Large intestine (tissue), 12 donors: Measurements from ENCODE around the gene GUCY1A1. TPM values are rescaled to one million over a fixed set of nuclear protein-coding genes. Genes with fewer than 3 reads are reported as not detected.

Source experiments
- DNase-seq, 2 donors: peaks; one replicate each; pipeline versions ENCODE4 v3.0.0 to v3.0.0-alpha.2; 2013
- H3K27ac ChIP-seq: one replicate; pipeline ENCODE4 v1.5.1; 2013; ENCODE audit warnings: low read length
- H3K27me3 ChIP-seq: 2 replicates; pipeline ENCODE4 v1.6.1; 2013; ENCODE audit warnings: low read length; ENCODE audit not compliant: control insufficient read depth, insufficient read depth
- H3K36me3 ChIP-seq: 2 replicates; pipeline ENCODE4 v1.6.1; 2013; ENCODE audit warnings: low read length; ENCODE audit not compliant: control insufficient read depth, insufficient read depth
- H3K4me1 ChIP-seq: one replicate; pipeline ENCODE4 v1.6.1; 2013; ENCODE audit warnings: low read length; ENCODE audit not compliant: control insufficient read depth, insufficient read depth
- H3K4me3 ChIP-seq: one replicate; pipeline ENCODE4 v1.5.1; 2013; ENCODE audit warnings: low read length
- H3K9me3 ChIP-seq: one replicate; pipeline ENCODE4 v1.6.1; 2013; ENCODE audit warnings: mild to moderate bottlenecking, low read depth, low read length, moderate library complexity; ENCODE audit not compliant: control insufficient read depth
- WGBS: methylation state at CpG from one replicate; pipeline ENCODE4 v1.1.5; 2013; ENCODE audit warnings: low lambda C conversion rate; ENCODE audit not compliant: insufficient coverage; 5-methylcytosine and 5-hydroxymethylcytosine counted together
- long read RNA-seq, 11 donors: transcript quantifications; one replicate each; lab custom pipeline, GENCODE V29; 2026
- polyA plus RNA-seq: library from polyadenylated mRNA; unstranded; fragments of 120-200 nt; gene quantifications from one replicate; pipeline ENCODE4 v1.2.1, GENCODE V29; 2013

Gene GUCY1A1
- 25.3 TPM for polyA plus RNA-seq
- long read RNA-seq, donor 1, partial matches to known transcripts, result 0 of 3 reads
- long read RNA-seq, donor 1, other reads (novel, unspliced or antisense), result 0 of 3 reads
- long read RNA-seq, donor 2, partial matches to known transcripts, result 10 of 13 reads
- long read RNA-seq, donor 2, other reads (novel, unspliced or antisense), result 0 of 13 reads
- long read RNA-seq, donor 3, partial matches to known transcripts, result 0 of 3 reads
- long read RNA-seq, donor 3, other reads (novel, unspliced or antisense), result 0 of 3 reads
- long read RNA-seq, donor 4, result 0 reads
- long read RNA-seq, donor 5, partial matches to known transcripts, result 5 of 9 reads
- long read RNA-seq, donor 5, other reads (novel, unspliced or antisense), result 0 of 9 reads
- long read RNA-seq, donor 6, partial matches to known transcripts, result 14 of 20 reads
- long read RNA-seq, donor 6, other reads (novel, unspliced or antisense), result 0 of 20 reads
- long read RNA-seq, donor 7, full-length matches to known transcripts, result 3 of 17 reads
- long read RNA-seq, donor 7, partial matches to known transcripts, result 14 of 17 reads
- long read RNA-seq, donor 7, other reads (novel, unspliced or antisense), result 0 of 17 reads
- long read RNA-seq, donor 8, partial matches to known transcripts, result 0 of 2 reads
- long read RNA-seq, donor 8, other reads (novel, unspliced or antisense), result 0 of 2 reads
- long read RNA-seq, donor 9, partial matches to known transcripts, result 6 of 10 reads
- long read RNA-seq, donor 9, other reads (novel, unspliced or antisense), result 0 of 10 reads
- long read RNA-seq, donor 10, partial matches to known transcripts, result 13 of 17 reads
- long read RNA-seq, donor 10, other reads (novel, unspliced or antisense), result 0 of 17 reads
- long read RNA-seq, donor 11, full-length matches to known transcripts, result 5 of 15 reads
- long read RNA-seq, donor 11, partial matches to known transcripts, result 10 of 15 reads
- long read RNA-seq, donor 11, other reads (novel, unspliced or antisense), result 0 of 15 reads

GRCh38 chr4:155666344-155667221, at the start of gene GUCY1A1:
TSS of gene GUCY1A1 (plus strand) at chr4:155666848. CDS start at chr4:155696868, 30,020 bp downstream.
- WGBS, result 83% methylated on average over 1 of the region's 25 CpGs
- no peaks in the 10 kb centered on the region for H3K9me3 ChIP-seq
- peaks cover 2% of the 10 kb centered on the region for H3K4me1 ChIP-seq
- H3K36me3 ChIP-seq, result no peaks in the 10 kb centered on the region
- peak within 1 kb of the TSS; percentile 70 for H3K27ac ChIP-seq
- peak within 1 kb of the TSS; percentile 63 for H3K4me3 ChIP-seq
- peak in 1 of 2 donors; percentile 9 for DNase-seq
- H3K27me3 ChIP-seq, result peaks cover 35% of the 10 kb centered on the region

- H3K36me3 ChIP-seq, result no peaks in the 10 kb centered on the region
Observed at GRCh38 chr4:155617296-155617695, 49.4 kb upstream of the GUCY1A1 start.

GRCh38 chr4:155618183-155618838, 48.3 kb upstream of the GUCY1A1 start:
- Histone ChIP-seq H3K4me1 (no peaks in the 10 kb centered on the region), H3K9me3 (no peaks in the 10 kb centered on the region), H3K27ac (no peak overlapping the region), H3K36me3 (no peaks in the 10 kb centered on the region), H3K4me3 (no peak overlapping the region), H3K27me3 (no peaks in the 10 kb centered on the region)
- 93% methylated on average over 3 of the region's 8 CpGs for WGBS
- no peak for DNase-seq

More at GRCh38 chr4:155617296-155617695, 49.4 kb upstream of the GUCY1A1 start:
- Histone ChIP-seq H3K27ac (no peak overlapping the region), H3K9me3 (no peaks in the 10 kb centered on the region), H3K4me1 (no peaks in the 10 kb centered on the region), H3K27me3 (no peaks in the 10 kb centered on the region), H3K4me3 (no peak overlapping the region)
- WGBS, result 60% methylated on average over 1 of the region's 3 CpGs
- DNase-seq, result no peak

GRCh38 chr4:155620637-155621036, 46.0 kb upstream of the GUCY1A1 start:
- no peaks in the 10 kb centered on the region for H3K36me3 ChIP-seq
- no peaks in the 10 kb centered on the region for H3K9me3 ChIP-seq
- H3K27ac ChIP-seq, result no peak overlapping the region
- no peaks in the 10 kb centered on the region for H3K27me3 ChIP-seq
- H3K4me1 ChIP-seq, result no peaks in the 10 kb centered on the region
- no peak overlapping the region for H3K4me3 ChIP-seq
- no peak for DNase-seq

- H3K27ac ChIP-seq, result no peak overlapping the region
- DNase-seq, result no peak
- no peaks in the 10 kb centered on the region for H3K9me3 ChIP-seq
- no peaks in the 10 kb centered on the region for H3K4me1 ChIP-seq
- H3K27me3 ChIP-seq, result no peaks in the 10 kb centered on the region
- H3K36me3 ChIP-seq, result no peaks in the 10 kb centered on the region
- H3K4me3 ChIP-seq, result no peak overlapping the region
Observed at GRCh38 chr4:155624478-155624877, 42.2 kb upstream of the GUCY1A1 start.

GRCh38 chr4:155626561-155626960, 40.1 kb upstream of the GUCY1A1 start:
- Histone ChIP-seq H3K27ac (no peak overlapping the region), H3K4me1 (no peaks in the 10 kb centered on the region)
- 88% methylated on average over 1 of the region's 3 CpGs for WGBS

GRCh38 chr4:155629183-155629825, 37.3 kb upstream of the GUCY1A1 start:
- H3K27me3 ChIP-seq, result no peaks in the 10 kb centered on the region
- WGBS, result 90% methylated on average over 1 of the region's 3 CpGs
- peak in 1 of 2 donors; percentile 9 for DNase-seq
- H3K4me3 ChIP-seq, result no peak overlapping the region
- H3K36me3 ChIP-seq, result no peaks in the 10 kb centered on the region
- no peaks in the 10 kb centered on the region for H3K9me3 ChIP-seq
- H3K27ac ChIP-seq, result no peak overlapping the region
- no peaks in the 10 kb centered on the region for H3K4me1 ChIP-seq

More at GRCh38 chr4:155626561-155626960, 40.1 kb upstream of the GUCY1A1 start:
- no peaks in the 10 kb centered on the region for H3K27me3 ChIP-seq
- no peaks in the 10 kb centered on the region for H3K9me3 ChIP-seq
- no peak overlapping the region for H3K4me3 ChIP-seq
- no peak for DNase-seq
- H3K36me3 ChIP-seq, result no peaks in the 10 kb centered on the region

GRCh38 chr4:155629956-155630355, 36.7 kb upstream of the GUCY1A1 start:
- no peak overlapping the region for H3K4me3 ChIP-seq
- no peaks in the 10 kb centered on the region for H3K4me1 ChIP-seq
- DNase-seq, result no peak
- no CpG with 5 or more reads among the region's 1 CpG for WGBS
- H3K9me3 ChIP-seq, result no peaks in the 10 kb centered on the region
- H3K27me3 ChIP-seq, result no peaks in the 10 kb centered on the region
- no peaks in the 10 kb centered on the region for H3K36me3 ChIP-seq
- no peak overlapping the region for H3K27ac ChIP-seq

- H3K4me3 ChIP-seq, result no peak overlapping the region
- no peaks in the 10 kb centered on the region for H3K27me3 ChIP-seq
- no peaks in the 10 kb centered on the region for H3K4me1 ChIP-seq
- no peaks in the 10 kb centered on the region for H3K36me3 ChIP-seq
- DNase-seq, result no peak
- H3K27ac ChIP-seq, result no peak overlapping the region
- no peaks in the 10 kb centered on the region for H3K9me3 ChIP-seq
- 83% methylated on average over 1 of the region's 4 CpGs for WGBS
Observed at GRCh38 chr4:155632310-155632840, 34.3 kb upstream of the GUCY1A1 start.
